Heart left ventricle (tissue), 13 donors: Measurements from ENCODE around the gene OR51E2.

ENCODE experiments used
- CTCF ChIP-seq, 12 donors: fragments of 200-600 bp; sonication (generic) in 4 of 12; IDR thresholded peaks; one replicate each; pipeline versions ENCODE4 v1.5.0 to v1.8.0; 2018 to 2022; ENCODE audit warnings: antibody characterized with exemption in 12 of 12, mild to moderate bottlenecking in 5 of 12
- POLR2A ChIP-seq, 2 donors: fragments of 450-650 bp; IDR thresholded peaks; one replicate each; pipeline ENCODE4 v1.6.1; 2017; ENCODE audit warnings: antibody characterized with exemption in 2 of 2, mild to moderate bottlenecking in 2 of 2, moderate library complexity in 2 of 2
- donor health status: ischemic (EF 13 %, LVEDD 7.1; RV severe dilation, severe dysfunction).
- donor health status: DM: no; HTN: yes; CAD: no.
- donor health status: DM: no; HTN: no; CAD: no.
- donor health status: ischemic (EF 25% LVEDD 6.9; RV normal size, moderate dysfunction).
- donor health status: ischemic (EF 25% LVEDD 5.7; RV mildly dilated, moderate dysfunction).
- donor health status: ischemic (EF 35%, LVEDD 5.7; RV mildly dilated, moderate dysfunction).
- donor health status: nonischemic (EF 11% LVEDD 7.7; RV severe dilation, severe dysfunction).
- donor health status: DM: yes; HTN: yes; CAD: no.
- donor health status: PGD.
- donor health status: ischemic (EF 29% LVEDD 5.4; RV normal size, mild dysfunction).
- donor health status: nonischemic (EF 23%, LVEDD 6.1; RV moderate dilation, normal function).

- TF ChIP-seq CTCF (IDR thresholded peaks at IDR 0.05) (no peak), POLR2A (IDR thresholded peaks at IDR 0.05) (no peak)
Measured at GRCh38 chr11:4695442-4695841, 2.2 kb downstream of the OR51E2 start.
